SH-SY5Y (cell line): ENCODE measurements around the gene ACE.

Experiments
- GATA2 ChIP-seq: IDR thresholded peaks from 2 replicates; pipeline ENCODE4 v1.6.1; 2011; ENCODE audit warnings: mild to moderate bottlenecking, low read depth, low read length
- GATA3 ChIP-seq: IDR thresholded peaks from 2 replicates; pipeline ENCODE4 v1.6.1; 2011; ENCODE audit warnings: low read depth, mild to moderate bottlenecking, low read length, moderate library complexity

Gene ACE

GRCh38 chr17:63489291-63489690, 12.4 kb downstream of the ACE start:
- TF ChIP-seq GATA3 (no peak), GATA2 (no peak)

DNA sequence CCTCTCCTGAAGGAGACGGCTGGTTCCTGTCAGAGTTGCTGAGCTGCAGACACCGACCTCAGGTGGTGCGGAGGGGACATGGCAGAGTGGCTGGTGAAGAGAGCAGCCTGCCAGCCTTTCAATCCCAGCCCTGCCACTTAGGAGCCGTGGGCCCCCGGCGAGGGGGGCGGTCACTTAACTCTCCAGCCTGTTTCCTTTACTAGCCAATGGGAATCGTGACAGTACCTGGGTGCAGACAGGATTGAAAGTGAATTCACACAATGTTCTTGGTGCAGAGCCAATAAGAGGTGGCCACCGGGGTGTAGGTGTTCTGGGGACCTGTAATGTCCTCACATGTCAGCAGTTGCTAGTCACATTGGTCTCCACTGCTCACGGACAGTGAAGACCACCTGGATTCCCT, 13.5 kb downstream of the ACE start:
- TF ChIP-seq GATA2 (no peak), GATA3 (no peak)

DNA sequence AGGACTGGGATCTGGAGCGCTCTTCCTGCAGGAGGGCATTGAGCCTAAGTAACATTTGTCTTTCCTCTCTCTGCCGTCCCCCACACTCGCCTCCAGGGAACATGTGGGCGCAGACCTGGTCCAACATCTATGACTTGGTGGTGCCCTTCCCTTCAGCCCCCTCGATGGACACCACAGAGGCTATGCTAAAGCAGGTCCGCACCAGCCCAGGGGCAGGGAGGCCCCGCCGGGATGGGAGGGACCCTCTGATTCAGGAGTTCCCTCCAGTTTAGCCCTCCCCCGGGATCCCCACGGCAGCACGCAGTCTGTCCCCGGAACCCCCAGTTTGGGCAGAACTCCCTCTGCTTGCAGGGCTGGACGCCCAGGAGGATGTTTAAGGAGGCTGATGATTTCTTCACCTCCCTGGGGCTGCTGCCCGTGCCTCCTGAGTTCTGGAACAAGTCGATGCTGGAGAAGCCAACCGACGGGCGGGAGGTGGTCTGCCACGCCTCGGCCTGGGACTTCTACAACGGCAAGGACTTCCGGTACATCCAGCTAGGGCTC, 14.1 kb downstream of the ACE start:
- TF ChIP-seq GATA3 = no peak
- no peak for TF ChIP-seq GATA2

GRCh38 chr17:63491413-63491812, 14.6 kb downstream of the ACE start:
- TF ChIP-seq GATA2 (no peak), GATA3 (no peak)

DNA sequence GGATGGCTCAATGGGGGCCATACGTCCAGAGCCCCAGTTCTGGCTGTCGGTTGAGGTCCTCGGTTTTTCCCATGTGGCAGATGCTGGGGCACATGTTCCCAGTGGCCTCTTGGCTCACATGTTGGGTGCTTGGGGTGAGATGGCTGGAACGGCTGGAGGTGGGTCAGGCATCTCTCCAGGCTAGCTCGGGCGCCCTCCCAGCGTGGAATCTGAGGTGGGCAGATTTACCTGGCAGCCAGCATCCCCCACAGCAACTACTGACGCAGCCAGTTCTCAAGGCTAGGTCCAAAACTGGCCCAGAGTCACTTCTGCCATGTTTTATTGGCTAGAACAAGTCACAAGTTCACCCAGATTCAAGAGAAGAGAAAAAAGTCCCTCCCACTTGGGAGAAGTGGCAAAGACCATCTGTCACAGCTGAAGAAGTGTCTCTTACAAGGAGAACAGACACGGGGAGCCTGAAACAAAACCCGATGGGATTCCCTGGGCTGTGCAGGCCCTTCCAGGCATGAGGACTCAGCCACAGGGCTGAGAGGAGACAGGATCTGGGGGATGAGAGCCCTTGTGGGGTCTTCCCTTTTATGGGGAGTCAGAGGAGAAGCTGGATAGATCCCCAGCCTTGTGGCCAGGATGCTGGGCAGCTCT, 15.2 kb downstream of the ACE start:
- no peak for TF ChIP-seq GATA2
- TF ChIP-seq GATA3 = no peak

DNA sequence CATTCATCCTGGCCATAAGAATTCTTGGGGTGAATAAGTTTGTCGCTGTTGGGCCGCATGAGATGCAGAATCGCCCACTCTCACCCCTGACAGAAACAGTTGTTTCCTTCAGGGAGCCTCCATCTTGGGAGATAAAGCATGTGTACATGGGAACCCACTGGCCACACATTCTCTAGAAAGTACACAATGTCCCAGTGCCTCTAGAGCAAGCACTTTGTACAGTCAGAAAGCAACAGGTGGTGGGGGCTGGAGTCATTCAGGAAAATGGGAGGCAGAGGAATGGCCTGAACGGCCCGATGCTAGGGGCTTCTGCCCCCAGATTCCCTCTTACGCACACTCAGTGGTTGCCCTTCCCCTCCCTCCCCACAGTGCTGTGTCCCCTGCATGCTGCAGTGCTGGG, 16.1 kb downstream of the ACE start:
- no peak for TF ChIP-seq GATA3
- TF ChIP-seq GATA2 = no peak

DNA sequence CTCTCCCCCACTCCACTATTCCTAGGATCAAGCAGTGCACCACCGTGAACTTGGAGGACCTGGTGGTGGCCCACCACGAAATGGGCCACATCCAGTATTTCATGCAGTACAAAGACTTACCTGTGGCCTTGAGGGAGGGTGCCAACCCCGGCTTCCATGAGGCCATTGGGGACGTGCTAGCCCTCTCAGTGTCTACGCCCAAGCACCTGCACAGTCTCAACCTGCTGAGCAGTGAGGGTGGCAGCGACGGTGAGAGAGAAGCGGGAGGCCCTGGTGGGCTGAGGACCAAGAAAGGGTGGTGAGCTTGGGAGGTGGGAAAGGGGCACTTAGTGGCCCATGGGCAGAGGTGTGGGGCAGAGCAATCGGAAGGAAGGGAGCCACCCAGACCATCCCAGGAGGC, 16.6 kb downstream of the ACE start:
- TF ChIP-seq GATA2 (no peak), GATA3 (no peak)

DNA sequence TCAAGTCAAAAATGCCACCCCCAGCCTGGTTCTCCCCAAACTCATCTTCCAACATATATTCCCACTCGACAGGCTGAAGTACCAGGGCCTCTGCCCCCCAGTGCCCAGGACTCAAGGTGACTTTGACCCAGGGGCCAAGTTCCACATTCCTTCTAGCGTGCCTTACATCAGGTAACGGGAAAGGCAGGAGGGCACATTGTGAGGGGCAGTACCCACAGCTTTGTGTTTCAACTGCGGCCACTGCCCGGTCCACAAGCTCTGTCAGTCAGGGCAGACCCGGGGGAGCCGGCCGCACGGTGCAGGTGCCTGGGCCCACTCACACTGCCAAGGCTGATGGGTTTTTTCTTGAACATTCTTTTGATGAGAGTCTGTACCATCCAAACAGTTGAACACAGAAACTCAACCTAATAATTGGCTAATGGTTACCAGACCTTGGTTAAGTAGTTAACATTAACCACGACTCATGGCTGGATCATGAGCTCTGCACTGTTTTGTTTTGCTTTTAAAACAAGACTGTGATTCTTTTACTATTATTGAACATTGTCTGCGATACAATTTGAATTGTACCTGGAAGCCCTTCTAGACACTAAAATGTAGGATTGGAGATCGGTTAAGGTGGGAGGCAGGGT, 17.6 kb downstream of the ACE start:
- TF ChIP-seq GATA2 (no peak), GATA3 (no peak)

- no peak for TF ChIP-seq GATA3
- TF ChIP-seq GATA2 = no peak
Measured at GRCh38 chr17:63495491-63495890, 18.6 kb downstream of the ACE start.

GRCh38 chr17:63496177-63496576, 19.3 kb downstream of the ACE start:
- TF ChIP-seq GATA2 = no peak
- no peak for TF ChIP-seq GATA3

GRCh38 chr17:63496663-63497400, 20.0 kb downstream of the ACE start:
- no peak for TF ChIP-seq GATA2
- no peak for TF ChIP-seq GATA3

GRCh38 chr17:63497708-63498483, 21.0 kb downstream of the ACE start:
- no peak for TF ChIP-seq GATA3
- TF ChIP-seq GATA2 = no peak

GRCh38 chr17:63498626-63499195, 21.9 kb downstream of the ACE start:
- TF ChIP-seq GATA3 (no peak), GATA2 (no peak)

DNA sequence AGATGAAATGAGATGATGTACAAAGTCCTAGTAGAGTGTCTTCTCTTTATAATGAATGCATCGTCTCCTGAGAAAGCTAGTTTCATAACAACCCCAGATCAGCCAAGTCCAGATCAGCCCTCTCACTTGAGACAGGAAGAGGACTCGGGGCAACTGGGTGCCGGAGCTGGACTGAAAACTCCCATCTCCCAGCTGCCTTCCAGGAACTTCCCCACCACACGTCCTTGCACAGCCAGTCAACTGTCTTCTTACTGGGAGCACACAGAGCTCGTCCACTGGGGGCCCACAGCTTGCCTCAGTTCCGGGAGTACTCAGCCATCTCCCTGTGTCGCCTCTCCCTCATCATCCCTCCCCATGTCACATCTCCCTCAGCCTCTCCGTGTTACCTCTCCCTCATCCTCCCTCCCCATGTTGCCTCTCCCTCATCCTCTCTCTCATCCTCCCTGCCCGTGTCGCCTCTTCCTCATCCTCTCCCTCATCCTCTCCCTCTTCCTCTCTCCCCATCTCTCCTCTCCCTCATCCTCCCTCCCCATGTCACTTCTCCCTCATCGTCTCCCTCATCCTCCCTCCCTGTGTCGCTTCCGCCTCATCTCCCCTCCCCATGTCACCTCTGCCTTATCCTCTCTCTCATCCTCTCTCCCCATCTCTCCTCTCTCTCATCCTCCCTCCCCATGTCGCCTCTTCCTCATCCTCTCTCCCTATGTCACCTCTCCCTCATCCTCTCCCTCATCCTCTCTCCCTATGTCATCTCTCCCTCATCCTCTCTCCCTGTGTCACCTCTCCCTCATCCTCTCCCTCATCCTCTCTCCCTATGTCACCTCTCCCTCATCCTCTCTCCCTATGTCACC, 23.9 kb downstream of the ACE start:
- no peak for TF ChIP-seq GATA3
- TF ChIP-seq GATA2 = no peak
